C4-2B (cell line): ENCODE results near the gene ELOVL7.
"Not testable (repeated sequence)": the region's sequence is repeated elsewhere in the genome, so short reads cannot be mapped to it uniquely, and the experiment has no call there.

Experiments used
- H3K27ac ChIP-seq: fragments of 450-650 bp; 2 replicates; pipeline ENCODE4 v1.5.1; 2017
- CTCF ChIP-seq: fragments of 450-650 bp; conservative IDR thresholded peaks from 2 replicates; pipeline ENCODE4 v1.5.1; 2017; ENCODE audit warnings: mild to moderate bottlenecking
- ZFX ChIP-seq: fragments of 450-650 bp; IDR thresholded peaks from 2 replicates; pipeline ENCODE4 v1.6.1; 2017

Gene ELOVL7

GRCh38 chr5:60806591-60807243 lies 37.4 kb downstream of the ELOVL7 start:
- H3K27ac ChIP-seq, result no peak overlapping the region
- TF ChIP-seq ZFX, result no peak
- TF ChIP-seq CTCF, result no peak

- H3K27ac ChIP-seq, result no peak overlapping the region
- TF ChIP-seq ZFX, result no peak
These were observed 38.6 kb downstream of the ELOVL7 start for GRCh38 chr5:60805463-60805862.

- TF ChIP-seq CTCF (no peak), ZFX (no peak)
- H3K27ac ChIP-seq, result no peak overlapping the region
These were observed 40.4 kb downstream of the ELOVL7 start for GRCh38 chr5:60803712-60804111.

- H3K27ac ChIP-seq, result no peak overlapping the region
- TF ChIP-seq CTCF (no peak), ZFX (no peak)
These were observed 41.1 kb downstream of the ELOVL7 start for GRCh38 chr5:60802986-60803385.

- TF ChIP-seq ZFX, result no peak
- no peak for TF ChIP-seq CTCF
- H3K27ac ChIP-seq, result no peak overlapping the region
These were observed 41.8 kb downstream of the ELOVL7 start for GRCh38 chr5:60802226-60802625.

GRCh38 chr5:60797482-60798153 lies 46.5 kb downstream of the ELOVL7 start:
- TF ChIP-seq CTCF, result no peak
- no peak for TF ChIP-seq ZFX
- no peak overlapping the region; the same call in 1 of the 2 replicates for H3K27ac ChIP-seq

- H3K27ac ChIP-seq, result not testable (repeated sequence)
These were observed 48.6 kb downstream of the ELOVL7 start for GRCh38 chr5:60795424-60795950.

- no peak for TF ChIP-seq ZFX
- no peak for TF ChIP-seq CTCF
- H3K27ac ChIP-seq, result no peak overlapping the region
These were observed 49.4 kb downstream of the ELOVL7 start for GRCh38 chr5:60794691-60795090.
